Stimulated activated CD8-positive, alpha-beta memory T cell treated with anti-CD3 and anti-CD28 coated beads, Interleukin-7, amount 100 ng/mL, for 24 hours (primary cell): ENCODE data around the gene LRRC8D.
"Not testable (repeated sequence)": the region's sequence is repeated elsewhere in the genome, so short reads cannot be mapped to it uniquely, and the experiment has no call there.

Experiments used
- DNase-seq: peaks from one replicate; pipeline ENCODE4 v3.0.0-alpha.2; 2020; ENCODE audit warnings: low read depth

The LRRC8D gene

DNA sequence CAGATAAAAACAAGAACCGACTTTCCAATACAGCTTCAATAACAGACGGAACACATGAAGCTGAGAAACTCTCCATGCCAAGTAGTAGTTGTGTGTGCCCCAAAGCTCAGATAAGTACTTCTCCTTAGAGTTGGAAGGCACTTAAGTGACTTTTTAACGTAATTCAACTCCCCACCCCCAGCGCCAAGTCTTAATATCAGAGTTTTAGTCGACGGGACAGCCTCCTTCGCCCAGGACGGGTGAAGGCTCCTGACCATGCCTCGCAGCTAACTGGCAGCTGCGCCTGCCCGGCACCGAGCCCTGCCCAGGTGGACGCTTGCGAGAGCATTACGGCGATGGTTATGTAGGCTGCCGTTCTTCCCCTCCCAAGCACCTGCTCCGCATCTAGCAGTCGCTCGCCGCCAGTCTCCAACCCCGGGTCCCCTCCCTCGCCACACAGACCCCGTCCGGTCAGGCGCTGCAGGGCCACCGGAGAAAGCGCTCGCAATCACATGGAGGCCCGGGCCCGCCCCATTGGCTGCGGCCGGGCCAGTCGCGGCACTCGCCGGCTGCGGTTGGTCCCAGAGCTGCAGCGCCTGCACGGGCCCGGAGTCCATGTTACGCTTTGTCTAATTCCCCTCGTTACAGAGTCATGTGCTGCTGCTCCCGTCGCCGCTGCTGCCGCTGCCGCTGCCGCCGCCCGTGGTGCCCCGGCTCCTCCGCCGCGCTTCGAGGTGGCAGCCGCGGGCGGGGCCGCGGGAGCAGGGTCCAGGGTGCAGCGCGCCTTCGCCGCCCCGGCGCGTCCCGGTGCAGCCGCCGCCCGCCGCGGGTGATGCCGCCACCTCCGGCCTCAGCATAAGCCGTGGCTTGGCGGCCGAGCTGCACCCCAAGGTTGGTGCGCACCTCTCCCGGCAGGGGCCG, at the start of gene LRRC8D:
LRRC8D (plus strand) TSS at position 611 of the 900 bp plus-strand sequence. CDS start 112,037 bp downstream, outside the sequence.
- DNase-seq, result peak; percentile 13

DNA sequence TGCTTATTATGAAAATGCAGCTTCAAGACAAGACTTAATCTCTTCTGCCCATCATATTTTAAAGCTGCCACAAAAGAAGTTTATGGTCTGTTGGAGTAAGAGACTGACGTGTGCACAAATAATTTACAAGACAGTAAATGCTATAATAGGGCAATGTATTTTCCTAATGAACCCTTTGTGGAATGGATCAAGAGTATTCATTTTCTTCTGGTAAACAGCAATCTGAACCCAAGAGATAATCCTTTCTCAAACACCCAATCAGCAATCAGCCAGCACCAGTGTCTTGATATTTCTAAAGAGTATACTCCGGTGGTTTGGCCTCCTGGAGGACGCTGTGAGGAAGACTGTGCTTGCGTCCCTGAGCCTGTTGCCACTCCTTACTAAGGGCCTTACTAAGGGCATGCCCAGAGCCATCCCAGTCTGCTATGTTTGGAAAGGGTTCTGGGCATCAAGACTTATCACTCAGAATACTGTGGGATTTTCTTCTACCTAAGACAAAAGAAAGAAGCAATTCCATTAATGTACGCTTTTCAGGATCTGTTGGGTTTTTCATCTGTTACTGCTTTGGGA, 48.8 kb upstream of the LRRC8D start:
- no peak for DNase-seq

DNA sequence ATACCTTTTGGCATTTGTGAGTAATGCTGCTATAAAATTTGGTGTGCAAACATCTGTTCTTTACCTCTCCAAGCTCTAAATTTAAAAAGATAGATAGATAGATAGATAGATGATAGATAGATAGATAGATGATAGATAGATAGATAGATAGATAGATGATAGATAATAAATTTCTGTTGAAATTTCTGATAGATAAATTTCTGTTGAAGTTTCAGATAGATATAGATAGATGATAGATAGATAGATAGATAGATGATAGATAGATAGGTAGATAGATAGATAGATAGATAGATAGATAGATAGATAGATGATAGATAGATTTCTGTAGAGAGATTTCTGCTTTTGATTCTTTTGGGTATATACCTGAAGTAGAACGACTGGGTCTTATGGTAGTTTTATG, 44.7 kb upstream of the LRRC8D start:
- DNase-seq, result not testable (repeated sequence)

DNA sequence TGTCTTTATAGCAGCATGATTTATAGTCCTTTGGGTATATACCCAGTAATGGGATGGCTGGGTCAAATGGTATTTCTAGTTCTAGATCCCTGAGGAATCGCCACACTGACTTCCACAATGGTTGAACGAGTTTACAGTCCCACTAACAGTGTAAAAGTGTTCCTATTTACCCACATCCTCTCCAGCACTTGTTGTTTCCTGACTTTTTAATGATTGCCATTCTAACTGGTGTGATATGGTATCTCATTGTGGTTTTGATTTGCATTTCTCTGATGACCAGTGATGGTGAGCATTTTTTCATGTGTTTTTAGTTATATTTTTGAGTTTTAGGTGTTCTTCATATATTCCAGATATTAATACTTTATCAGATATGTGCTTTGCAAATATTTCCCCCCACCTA, 43.6 kb upstream of the LRRC8D start:
- not testable (repeated sequence) for DNase-seq

DNA sequence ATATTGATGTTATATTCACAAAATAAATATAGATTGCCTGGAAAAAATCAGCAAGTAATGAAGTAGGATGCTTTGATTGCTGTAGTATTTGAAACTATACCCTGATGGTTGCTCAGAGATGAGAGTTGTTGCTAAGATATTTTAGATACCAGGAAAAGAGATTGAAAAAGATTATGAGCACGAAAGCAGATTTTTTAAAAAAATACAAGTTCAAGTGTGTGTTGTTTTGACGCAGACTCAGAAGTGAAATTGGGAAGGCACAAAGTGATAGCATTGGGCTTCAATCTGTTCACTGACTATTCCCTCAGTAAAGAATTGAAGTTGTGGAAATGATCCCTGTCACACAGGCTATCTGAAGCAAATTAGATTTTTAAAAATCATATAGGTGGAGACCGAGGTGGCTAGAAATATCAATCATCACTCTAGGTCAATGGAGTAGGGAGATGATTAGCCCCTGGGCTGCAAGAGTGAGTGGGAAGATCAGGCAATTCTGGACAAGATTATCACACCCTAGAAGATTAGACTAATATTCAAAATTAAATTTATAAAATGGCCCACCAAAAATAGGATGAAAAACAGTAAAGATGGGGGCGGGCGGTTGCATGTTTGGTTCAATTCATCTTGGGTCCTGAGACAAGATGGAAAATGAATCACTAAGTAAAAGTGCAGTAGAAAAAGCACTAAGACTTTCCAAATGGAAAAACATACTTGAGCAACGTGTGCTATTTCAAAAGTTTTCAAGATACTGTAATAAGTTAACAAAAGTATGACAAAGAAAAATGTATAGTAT, 41.5 kb upstream of the LRRC8D start:
- DNase-seq, result no peak

DNA sequence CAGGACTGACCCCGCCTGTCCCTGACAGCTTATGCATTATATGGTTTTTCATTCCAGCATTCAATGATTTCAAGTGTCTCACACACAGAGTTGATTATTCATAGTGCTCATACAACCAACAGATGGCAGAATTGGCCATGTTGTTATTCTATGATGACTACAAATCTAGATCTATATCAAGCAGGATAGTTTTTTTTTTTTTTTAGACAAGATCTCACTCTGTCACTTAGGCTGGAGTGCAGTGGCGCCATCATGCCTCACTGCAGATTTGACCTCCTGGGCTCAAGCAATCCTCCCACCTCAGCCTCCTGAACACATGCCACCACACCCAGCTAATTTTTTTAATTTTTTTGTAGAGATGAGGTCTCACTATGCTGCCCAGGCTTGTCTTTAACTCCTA, 40.1 kb upstream of the LRRC8D start:
- no peak for DNase-seq

DNA sequence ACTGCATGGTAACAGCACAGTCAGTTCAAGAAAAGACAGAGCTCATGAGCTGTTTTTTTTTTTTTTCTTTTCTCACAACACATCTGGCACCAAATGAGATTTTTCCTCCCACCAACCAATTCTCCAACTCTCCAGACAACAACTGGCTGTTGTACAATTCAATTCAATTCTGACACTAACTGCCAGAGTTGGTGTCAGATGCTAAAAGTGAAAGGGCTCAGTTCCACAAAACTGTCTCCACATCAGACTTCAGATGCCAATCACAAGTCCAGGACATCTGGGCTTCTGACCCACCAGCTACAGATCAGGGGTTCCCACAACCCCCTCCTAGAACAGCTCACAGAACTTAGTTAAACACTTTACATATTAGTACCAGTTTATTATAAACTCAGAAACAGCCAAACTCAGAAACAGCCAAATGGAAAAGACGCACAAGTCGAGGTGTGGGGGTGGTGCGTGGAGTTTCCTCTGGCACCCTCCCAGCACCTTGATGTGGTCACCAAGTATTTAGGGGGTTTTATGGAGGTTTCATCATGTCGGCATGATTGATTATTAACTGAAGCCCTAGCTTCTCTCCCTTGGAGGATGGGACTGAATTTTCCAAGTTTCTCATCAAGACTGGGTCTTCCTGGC, 39.2 kb upstream of the LRRC8D start:
- peak; percentile 53 for DNase-seq

DNA sequence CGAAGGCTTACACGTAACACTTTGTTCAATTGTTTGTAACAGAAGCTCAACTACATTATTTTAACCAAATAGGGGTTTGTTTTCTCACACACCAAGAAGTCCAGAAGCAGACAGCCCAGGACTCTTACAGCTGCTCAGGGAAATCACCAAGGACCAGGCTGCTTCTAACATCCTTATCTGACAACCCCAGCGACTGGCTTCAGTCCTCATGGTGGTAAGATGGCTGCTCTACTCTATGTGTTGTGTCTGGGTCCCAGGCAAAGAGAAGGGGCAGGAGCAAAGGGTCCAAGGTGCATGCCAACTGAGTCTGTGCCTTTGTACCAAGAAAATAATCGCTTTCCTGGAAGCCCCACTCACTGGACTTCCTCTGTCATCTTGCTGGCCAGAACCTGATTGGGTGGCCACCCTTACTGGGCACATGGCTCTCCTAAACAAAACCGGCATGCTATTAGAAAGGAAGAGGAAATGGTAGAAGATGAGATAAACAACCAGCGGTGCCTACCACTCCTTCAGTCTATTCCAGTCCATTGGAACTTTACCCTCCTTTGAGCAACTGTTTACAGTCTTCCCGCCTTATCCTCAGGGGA, 34.1 kb upstream of the LRRC8D start:
- DNase-seq, result no peak

DNA sequence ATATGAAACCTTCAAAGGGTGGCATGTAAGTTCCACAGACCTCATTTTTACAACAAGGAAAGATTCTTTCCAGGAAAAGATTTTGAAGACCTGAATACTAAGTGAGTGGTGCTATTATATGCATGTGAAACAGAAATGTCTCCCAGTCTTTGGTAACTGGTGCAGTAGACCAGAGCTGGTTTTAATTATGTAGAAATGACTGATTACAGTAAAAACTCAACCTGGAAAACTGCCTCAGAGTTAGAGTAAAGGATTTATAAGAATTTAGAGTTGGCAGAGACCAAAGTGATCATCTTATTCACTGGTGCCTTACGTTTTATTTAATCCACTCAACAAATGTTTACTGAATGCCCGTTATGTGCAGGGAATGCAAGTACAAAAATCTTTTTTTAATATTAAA, 30.2 kb upstream of the LRRC8D start:
- DNase-seq, result no peak

DNA sequence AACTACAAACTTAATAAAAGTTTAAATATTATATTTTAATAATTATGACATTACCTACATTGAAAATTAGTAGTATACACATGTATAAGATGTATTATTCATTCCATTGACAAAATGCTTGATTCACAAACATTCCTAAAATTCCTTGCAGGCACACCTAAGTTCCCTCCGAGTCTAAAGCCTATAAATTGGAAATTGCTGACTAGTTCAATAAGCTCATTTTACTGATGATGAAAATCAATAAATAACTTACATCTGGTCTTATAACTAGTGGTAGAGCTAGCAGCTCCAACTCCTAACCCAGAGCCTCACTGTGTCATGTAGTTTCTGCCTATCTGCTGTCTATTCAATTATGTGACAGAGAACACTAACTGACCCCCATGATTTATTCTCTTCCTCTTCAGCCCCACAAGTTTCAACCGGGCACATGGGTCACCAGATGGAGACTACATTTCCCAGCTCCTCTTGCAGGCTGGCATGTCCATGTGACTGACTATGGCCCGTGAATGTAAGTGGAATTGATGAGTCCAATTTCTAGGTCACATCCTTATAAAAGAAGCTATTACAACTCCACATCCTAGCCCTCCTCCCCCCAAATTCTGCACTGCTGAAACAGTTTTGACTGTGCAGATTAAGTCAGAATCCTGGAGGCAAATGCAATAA, 29.6 kb upstream of the LRRC8D start:
- no peak for DNase-seq

DNA sequence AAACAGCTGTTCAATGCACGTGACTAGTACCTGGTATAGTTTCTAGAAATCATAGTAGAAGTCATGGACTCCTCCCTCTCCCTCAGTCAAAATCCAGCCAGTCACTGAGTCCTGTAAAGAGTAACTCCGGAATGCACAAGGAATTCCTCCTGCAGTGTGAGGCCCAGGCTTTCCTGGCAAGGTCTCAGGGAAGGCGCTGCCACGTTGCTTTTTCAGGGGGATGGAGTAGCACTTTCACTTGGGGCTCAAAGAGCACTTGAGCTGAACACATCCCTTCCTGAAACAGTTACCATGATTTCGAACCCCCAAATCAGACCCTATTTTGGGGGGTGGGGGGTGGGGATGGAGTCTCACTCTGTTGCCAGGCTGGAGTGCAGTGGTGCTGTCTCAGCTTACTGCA, 26.4 kb upstream of the LRRC8D start:
- DNase-seq, result no peak

DNA sequence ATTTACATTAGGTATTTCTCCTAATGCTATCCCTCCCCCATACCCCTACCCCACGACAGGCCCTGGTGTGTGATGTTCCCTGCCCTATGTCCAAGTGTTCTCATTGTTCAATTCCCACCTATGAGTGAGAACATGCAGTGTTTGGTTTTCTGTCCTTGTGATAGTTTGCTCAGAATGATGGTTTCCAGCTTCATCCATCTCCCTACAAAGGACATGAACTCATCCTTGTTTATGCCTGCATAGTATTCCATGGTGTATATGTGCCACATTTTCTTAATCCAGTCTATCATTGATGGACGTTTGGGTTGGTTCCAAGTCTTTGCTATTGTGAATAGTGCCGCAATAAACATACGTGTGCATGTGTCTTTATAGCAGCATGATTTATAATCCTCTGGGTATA, 25.3 kb upstream of the LRRC8D start:
- not testable (repeated sequence) for DNase-seq

DNA sequence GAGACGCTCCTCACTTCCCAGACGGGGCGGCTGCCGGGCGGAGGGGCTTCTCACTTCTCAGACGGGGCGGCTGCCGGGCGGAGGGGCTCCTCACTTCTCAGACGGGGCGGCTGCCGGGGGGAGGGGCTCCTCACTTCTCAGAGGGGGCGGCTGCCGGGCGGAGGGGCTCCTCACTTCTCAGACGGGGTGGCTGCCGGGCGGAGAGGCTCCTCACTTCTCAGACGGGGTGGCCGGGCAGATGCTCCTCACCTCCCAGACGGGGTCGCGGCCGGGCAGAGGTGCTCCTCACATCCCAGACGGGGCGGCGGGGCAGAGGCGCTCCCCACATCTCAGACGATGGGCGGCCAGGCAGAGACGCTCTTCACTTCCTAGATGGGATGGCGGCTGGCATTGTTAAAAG, 23.0 kb upstream of the LRRC8D start:
- DNase-seq, result not testable (repeated sequence)

DNA sequence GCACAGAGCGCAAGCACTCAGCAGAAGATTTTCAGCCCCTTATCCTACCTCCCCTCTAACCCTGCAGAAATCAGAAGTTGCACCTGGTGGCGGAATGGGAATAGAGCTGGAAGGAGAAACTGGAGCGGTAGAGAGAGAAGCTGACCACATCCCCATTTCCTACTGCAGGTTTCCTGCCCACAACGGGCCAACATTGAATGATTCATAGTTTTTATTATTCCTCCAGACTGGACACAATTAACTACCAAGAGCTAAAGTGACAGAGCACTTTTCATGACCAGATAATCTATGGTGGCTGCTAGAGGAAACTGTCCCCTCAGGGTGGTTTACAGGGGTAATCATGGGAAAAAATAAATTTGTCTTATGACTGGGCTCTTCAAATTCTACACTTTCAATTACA, 21.3 kb upstream of the LRRC8D start:
- no peak for DNase-seq

DNA sequence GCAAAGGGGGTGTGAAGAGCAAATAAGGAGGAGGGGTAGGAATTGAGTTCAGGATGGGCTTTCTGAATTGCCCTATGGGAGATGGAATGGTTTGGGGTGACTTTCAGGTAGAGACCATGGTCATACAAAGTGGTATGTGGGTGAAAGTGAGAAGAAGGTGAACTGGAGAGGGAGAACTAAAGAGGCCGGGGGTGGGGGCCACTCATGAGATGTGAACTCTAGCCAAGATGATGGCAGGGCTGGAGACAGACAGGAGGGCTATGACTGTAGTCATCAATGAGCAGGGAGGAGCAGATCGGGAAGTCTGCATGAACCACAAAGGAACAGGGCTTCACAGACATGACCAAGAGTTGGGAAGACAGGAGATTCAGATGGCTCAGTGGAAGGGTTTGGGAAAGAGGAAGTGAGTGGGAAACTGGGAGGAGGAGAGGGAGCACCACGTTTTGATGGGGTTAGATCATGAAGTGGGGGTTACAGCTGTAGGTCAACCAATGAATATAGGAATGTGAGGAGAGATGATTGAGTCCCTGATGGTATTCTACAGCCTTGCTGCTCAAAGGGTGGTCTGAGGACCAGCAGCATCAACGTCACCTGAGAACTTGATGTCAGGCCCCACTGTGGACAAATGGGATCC, 20.7 kb upstream of the LRRC8D start:
- DNase-seq, result no peak

DNA sequence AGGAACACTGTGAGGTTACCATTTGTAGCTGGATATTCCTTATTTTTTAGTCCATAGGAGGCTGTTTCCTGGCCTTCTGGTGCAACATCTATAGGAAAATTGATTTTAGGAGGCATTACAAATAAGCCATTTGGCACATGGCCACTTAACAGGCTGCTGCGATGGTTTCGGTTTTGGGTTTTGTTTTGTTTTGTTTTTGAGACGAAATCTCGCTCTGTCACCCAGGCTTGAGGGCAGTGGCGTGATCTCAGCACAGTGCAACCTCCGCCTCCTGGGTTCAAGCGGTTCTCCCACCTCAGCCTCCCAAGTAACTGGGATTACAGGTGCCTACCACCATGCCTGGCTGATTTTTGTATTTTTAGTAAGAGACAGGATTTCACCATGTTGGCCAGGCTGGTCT, 20.1 kb upstream of the LRRC8D start:
- no peak for DNase-seq

DNA sequence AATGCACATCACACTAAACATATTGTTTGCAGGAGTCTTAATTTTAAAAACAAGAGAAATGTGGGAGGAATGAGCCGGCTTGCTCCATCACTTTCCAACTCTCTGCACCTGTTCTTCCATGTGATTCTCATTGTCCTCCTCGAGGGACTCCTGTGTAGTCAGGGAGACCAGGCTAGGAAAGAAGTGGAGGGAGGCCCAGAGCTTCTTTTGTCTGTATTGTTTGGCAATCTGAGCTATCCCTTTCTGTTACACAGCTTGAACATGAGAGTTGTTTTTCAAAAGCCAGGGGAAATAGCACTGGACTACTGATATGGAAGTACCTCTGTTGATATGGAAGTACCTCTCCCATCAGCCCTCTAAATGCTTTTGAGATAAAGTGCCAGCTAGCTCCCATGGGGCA, 18.8 kb upstream of the LRRC8D start:
- DNase-seq, result no peak

DNA sequence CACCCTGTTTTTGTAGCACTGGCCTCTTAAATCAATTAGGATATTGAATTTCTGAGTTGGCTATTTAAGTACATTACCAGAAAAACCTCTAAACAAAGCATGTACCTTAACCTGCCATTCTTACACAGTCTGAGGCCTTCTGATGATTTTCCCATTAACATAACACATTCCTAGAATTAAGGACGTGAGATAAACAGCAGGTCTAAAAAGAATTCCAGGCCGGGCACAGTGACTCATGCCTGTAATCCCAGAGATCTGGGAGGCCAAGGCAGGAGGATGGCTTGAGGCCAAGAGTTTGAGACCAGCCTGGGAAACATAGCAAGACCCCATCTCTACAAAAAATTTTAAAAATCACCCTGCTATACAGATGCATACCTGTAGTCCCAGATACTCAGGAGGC, 18.0 kb upstream of the LRRC8D start:
- DNase-seq, result no peak

DNA sequence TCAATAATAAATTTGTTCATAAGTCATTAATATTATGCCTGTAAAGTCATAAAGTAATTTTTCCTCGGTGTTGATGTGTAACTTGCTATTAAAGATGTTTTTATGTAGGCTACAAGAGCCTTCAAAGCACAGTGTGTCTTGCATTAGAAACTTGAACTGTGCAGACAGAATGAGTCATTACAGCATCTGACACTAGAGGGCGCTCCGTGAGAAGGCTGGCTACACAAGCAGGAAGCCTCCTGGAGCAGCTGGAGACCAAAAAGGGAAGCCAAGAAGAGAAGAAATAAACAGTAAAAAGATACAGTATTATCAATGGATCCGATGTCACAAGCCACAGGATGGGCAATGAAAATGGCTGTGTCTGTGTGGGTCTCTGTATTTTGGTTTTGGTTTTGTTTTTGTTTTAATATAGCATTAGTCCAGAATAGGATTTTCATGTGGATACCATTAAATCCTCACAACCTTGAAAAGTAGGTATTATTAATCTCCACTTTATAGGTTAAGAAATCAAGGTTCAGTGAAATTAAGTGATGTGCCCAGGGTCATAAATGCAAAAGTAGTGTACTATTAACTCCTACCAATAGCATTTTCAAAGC, 16.1 kb upstream of the LRRC8D start:
- DNase-seq, result peak; percentile 74

DNA sequence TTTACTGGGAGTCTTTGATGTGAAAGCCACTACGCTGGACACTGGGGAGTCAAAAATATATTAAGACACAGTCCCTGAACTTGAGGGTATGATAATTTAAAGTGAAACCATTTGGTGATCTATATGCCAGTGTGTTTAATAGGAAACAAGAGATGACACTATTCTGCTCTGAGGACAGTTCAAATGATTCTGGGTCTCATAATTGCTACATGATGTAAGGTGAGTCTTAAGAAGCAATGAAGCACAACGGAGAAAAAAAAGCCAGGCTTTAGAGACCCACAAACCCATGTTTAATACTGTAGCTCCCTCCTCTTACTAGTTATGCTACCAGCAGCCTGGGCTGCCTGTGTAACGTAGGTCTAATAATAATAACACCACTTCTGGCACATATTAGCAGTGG, 14.2 kb upstream of the LRRC8D start:
- no peak for DNase-seq

DNA sequence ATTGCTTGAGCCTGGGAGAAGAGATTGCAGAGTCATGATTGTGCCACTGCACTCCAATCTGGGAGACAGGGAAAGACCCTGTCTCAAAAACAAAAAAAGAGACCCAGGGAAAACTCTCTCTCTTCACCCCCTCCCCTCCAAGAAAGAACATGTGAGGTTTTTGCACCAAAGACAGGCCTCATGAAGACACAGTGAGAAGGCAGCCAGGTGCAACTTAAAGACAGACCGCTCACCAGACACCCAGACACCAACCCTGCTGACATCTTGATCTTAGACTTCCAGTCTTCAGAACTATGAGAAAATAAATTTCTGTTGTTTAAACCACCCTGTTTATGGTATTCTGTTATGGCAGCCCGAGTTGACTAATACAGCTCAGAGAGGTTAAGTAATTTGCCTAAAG, 13.3 kb upstream of the LRRC8D start:
- no peak for DNase-seq
